Measurements from ENCODE around the gene PPP2R5E.

GRCh38 chr14:63443988-63444387 is 99.2 kb downstream of the PPP2R5E start:
- TF ChIP-seq CTCF (IDR thresholded peaks at IDR 0.05) (no peak), EZH2phosphoT487 (IDR thresholded peaks at IDR 0.05) (no peak)
